HUES48 (cell line): ENCODE measurements around the gene MIA2.
"Not testable (repeated sequence)": the region's sequence is repeated elsewhere in the genome, so short reads cannot be mapped to it uniquely, and the experiment has no call there.

Experiments used
- H3K27ac ChIP-seq: one replicate; pipeline ENCODE4 v1.7.0; 2013; ENCODE audit warnings: low read depth, low read length, inconsistent platforms
- H3K27me3 ChIP-seq: 2 replicates; pipeline ENCODE4 v1.6.1; 2013; ENCODE audit warnings: mild to moderate bottlenecking, low read length; ENCODE audit not compliant: control insufficient read depth, insufficient read depth
- H3K36me3 ChIP-seq: 2 replicates; pipeline ENCODE4 v1.6.1; 2013; ENCODE audit warnings: low read length; ENCODE audit not compliant: control insufficient read depth, insufficient read depth
- H3K4me1 ChIP-seq: 2 replicates; pipeline ENCODE4 v1.6.1; 2013; ENCODE audit warnings: mild to moderate bottlenecking, low read length; ENCODE audit not compliant: control insufficient read depth, insufficient read depth
- H3K4me3 ChIP-seq: 2 replicates; pipeline ENCODE4 v1.5.1; 2013; ENCODE audit warnings: mild to moderate bottlenecking, low read depth, low read length
- H3K9ac ChIP-seq: 2 replicates; pipeline ENCODE4 v1.6.1; 2013; ENCODE audit warnings: mild to moderate bottlenecking, low read depth, low read length, moderate library complexity
- H3K9me3 ChIP-seq: 2 replicates; pipeline ENCODE4 v1.6.1; 2013; ENCODE audit warnings: low read length; ENCODE audit not compliant: control insufficient read depth, insufficient read depth

The MIA2 gene

GRCh38 chr14:39212693-39213092 lies 21.0 kb upstream of the MIA2 start:
- H3K4me1 ChIP-seq: no peaks in the 10 kb centered on the region
- no peak overlapping the region for H3K4me3 ChIP-seq
- no peaks in the 10 kb centered on the region for H3K9me3 ChIP-seq
- no peaks in the 10 kb centered on the region for H3K36me3 ChIP-seq
- H3K27ac ChIP-seq: no peak overlapping the region
- no peak overlapping the region for H3K9ac ChIP-seq
- no peaks in the 10 kb centered on the region for H3K27me3 ChIP-seq

- H3K4me1 ChIP-seq: no peaks in the 10 kb centered on the region
- H3K27ac ChIP-seq: no peak overlapping the region
- no peak overlapping the region for H3K4me3 ChIP-seq
- no peak overlapping the region for H3K9ac ChIP-seq
- H3K36me3 ChIP-seq: no peaks in the 10 kb centered on the region
- H3K27me3 ChIP-seq: no peaks in the 10 kb centered on the region
- H3K9me3 ChIP-seq: no peaks in the 10 kb centered on the region
Observed at GRCh38 chr14:39217214-39217879, 16.4 kb upstream of the MIA2 start.

- H3K4me1 ChIP-seq: no peaks in the 10 kb centered on the region
- H3K9ac ChIP-seq: no peak overlapping the region
- no peaks in the 10 kb centered on the region for H3K27me3 ChIP-seq
- no peaks in the 10 kb centered on the region for H3K9me3 ChIP-seq
- no peak overlapping the region for H3K27ac ChIP-seq
- no peak overlapping the region for H3K4me3 ChIP-seq
- no peaks in the 10 kb centered on the region for H3K36me3 ChIP-seq
Observed at GRCh38 chr14:39218171-39218769, 15.4 kb upstream of the MIA2 start.

GRCh38 chr14:39219075-39219499 lies 14.6 kb upstream of the MIA2 start:
- Histone ChIP-seq H3K9me3 (no peaks in the 10 kb centered on the region), H3K4me3 (no peak overlapping the region), H3K36me3 (no peaks in the 10 kb centered on the region), H3K9ac (no peak overlapping the region), H3K27ac (no peak overlapping the region), H3K4me1 (no peaks in the 10 kb centered on the region), H3K27me3 (no peaks in the 10 kb centered on the region)

- not testable (repeated sequence) for H3K27me3 ChIP-seq, H3K9me3 ChIP-seq, H3K27ac ChIP-seq, H3K4me3 ChIP-seq, H3K36me3 ChIP-seq, H3K4me1 ChIP-seq, H3K9ac ChIP-seq
Observed at GRCh38 chr14:39220473-39220872, 13.2 kb upstream of the MIA2 start.

- Histone ChIP-seq H3K9me3 (no peaks in the 10 kb centered on the region), H3K27me3 (no peaks in the 10 kb centered on the region), H3K4me3 (no peak overlapping the region), H3K9ac (no peak overlapping the region), H3K27ac (no peak overlapping the region), H3K36me3 (no peaks in the 10 kb centered on the region), H3K4me1 (no peaks in the 10 kb centered on the region)
Observed at GRCh38 chr14:39228044-39228443, 5.7 kb upstream of the MIA2 start.

GRCh38 chr14:39228509-39229221 lies 5.0 kb upstream of the MIA2 start:
- H3K4me1 ChIP-seq: no peaks in the 10 kb centered on the region
- no peaks in the 10 kb centered on the region for H3K27me3 ChIP-seq
- H3K36me3 ChIP-seq: no peaks in the 10 kb centered on the region
- H3K9ac ChIP-seq: no peak overlapping the region
- no peak overlapping the region for H3K4me3 ChIP-seq
- H3K27ac ChIP-seq: no peak overlapping the region
- H3K9me3 ChIP-seq: no peaks in the 10 kb centered on the region

- Histone ChIP-seq H3K9me3 (no peaks in the 10 kb centered on the region), H3K36me3 (no peaks in the 10 kb centered on the region), H3K27me3 (no peaks in the 10 kb centered on the region), H3K4me1 (no peaks in the 10 kb centered on the region), H3K9ac (no peak overlapping the region), H3K27ac (no peak overlapping the region), H3K4me3 (no peak overlapping the region)
Observed at GRCh38 chr14:39229222-39229543, 4.5 kb upstream of the MIA2 start.

GRCh38 chr14:39229601-39230110 lies 4.1 kb upstream of the MIA2 start:
- Histone ChIP-seq H3K9ac (no peak overlapping the region), H3K4me3 (no peak overlapping the region), H3K36me3 (no peaks in the 10 kb centered on the region), H3K9me3 (no peaks in the 10 kb centered on the region), H3K27ac (no peak overlapping the region), H3K4me1 (no peaks in the 10 kb centered on the region), H3K27me3 (no peaks in the 10 kb centered on the region)

GRCh38 chr14:39230416-39231035 lies 3.2 kb upstream of the MIA2 start:
- H3K4me1 ChIP-seq: no peaks in the 10 kb centered on the region
- no peaks in the 10 kb centered on the region for H3K36me3 ChIP-seq
- H3K9ac ChIP-seq: no peak overlapping the region
- H3K4me3 ChIP-seq: no peak overlapping the region
- H3K27ac ChIP-seq: no peak overlapping the region
- H3K9me3 ChIP-seq: no peaks in the 10 kb centered on the region
- no peaks in the 10 kb centered on the region for H3K27me3 ChIP-seq
